ENCODE data around the gene LRIG2. TPM values are rescaled to one million over a fixed set of nuclear protein-coding genes. Genes with fewer than 3 reads are reported as not detected.

The LRIG2 gene
- total RNA-seq, 1 experiment from 2014 or later, result 13.5 TPM

DNA sequence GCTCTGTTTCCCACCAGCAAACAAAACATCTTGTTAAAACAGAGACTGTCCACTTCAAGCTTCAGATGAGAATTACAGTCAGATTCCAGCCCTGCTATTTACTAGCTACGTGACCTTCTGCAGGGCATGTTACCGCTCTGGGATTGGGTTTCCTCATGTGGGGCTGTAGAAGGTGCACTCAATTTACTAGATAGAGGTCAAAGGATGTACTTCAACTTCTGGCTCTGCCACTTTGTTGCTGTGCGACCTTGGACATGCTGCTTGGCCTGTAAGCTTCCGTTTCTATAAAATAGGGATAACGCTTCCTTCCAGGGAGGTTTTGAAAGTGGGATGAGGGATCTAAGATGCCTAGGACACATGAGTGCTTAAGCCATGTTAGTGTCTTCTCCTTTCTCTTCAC lies 46.0 kb upstream of the LRIG2 start:
- RAD21 ChIA-PET (ENCODE audit: low non-redundant PET in 1 of 2, low total read pairs in 2 of 2, uncharacterized antibody in 2 of 2, unreplicated experiment in 2 of 2), result no interaction called here
- CTCF ChIA-PET, result interaction anchor here (1.3 to 1.4 kb wide), 2 partner anchors 15 to 223 kb away, joined by 3 to 4 read pairs; no protein-coding TSS in a partner anchor
- no peak overlapping the region for H3K9ac ChIP-seq (ENCODE audit: low read length)
- H3K27ac ChIP-seq (ENCODE audit: low read depth, low read length), result no peak overlapping the region
- no peaks in the 10 kb centered on the region for H3K36me3 ChIP-seq (ENCODE audit: control insufficient read depth in 1 of 2, insufficient read depth in 2 of 2, low read length in 2 of 2)
- no peak overlapping the region for H2AFZ ChIP-seq (ENCODE audit: low read depth, low read length, poor library complexity, severe bottlenecking)
- DNase-seq (ENCODE audit: low read depth, low spot score) (no peak), ATAC-seq (no peak)
- intact Hi-C loops (cut with micrococcal nuclease), result no loop called here
- no peak overlapping the region for H3K4me3 ChIP-seq (replicated peaks in 1 of 2; ENCODE audit: low read depth in 1 of 2, low read length in 2 of 2)
- no peak overlapping the region for H3K4me2 ChIP-seq (ENCODE audit: low read length)
- H3K27me3 ChIP-seq (ENCODE audit: insufficient read depth, low read length), result no peaks in the 10 kb centered on the region
- no peaks in the 10 kb centered on the region for H3K9me3 ChIP-seq (ENCODE audit: control insufficient read depth in 1 of 2, insufficient read depth in 1 of 2, low read depth in 1 of 2, low read length in 2 of 2)
- TF ChIP-seq, protein P1, sequence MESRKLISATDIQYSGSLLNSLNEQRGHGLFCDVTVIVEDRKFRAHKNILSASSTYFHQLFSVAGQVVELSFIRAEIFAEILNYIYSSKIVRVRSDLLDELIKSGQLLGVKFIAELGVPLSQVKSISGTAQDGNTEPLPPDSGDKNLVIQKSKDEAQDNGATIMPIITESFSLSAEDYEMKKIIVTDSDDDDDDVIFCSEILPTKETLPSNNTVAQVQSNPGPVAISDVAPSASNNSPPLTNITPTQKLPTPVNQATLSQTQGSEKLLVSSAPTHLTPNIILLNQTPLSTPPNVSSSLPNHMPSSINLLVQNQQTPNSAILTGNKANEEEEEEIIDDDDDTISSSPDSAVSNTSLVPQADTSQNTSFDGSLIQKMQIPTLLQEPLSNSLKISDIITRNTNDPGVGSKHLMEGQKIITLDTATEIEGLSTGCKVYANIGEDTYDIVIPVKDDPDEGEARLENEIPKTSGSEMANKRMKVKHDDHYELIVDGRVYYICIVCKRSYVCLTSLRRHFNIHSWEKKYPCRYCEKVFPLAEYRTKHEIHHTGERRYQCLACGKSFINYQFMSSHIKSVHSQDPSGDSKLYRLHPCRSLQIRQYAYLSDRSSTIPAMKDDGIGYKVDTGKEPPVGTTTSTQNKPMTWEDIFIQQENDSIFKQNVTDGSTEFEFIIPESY (IDR thresholded peaks at IDR 0.05; ENCODE audit: extremely low read depth, insufficient replicate concordance, low read length), result no peak
- no peak for TF ChIP-seq POLR2A (IDR thresholded peaks at IDR 0.05; ENCODE audit: borderline replicate concordance, extremely low read depth, insufficient read depth, insufficient read length)
- no peak for TF ChIP-seq ZFX (IDR thresholded peaks at IDR 0.05)
- POLR2A ChIA-PET, result no interaction called here
- no peaks in the 10 kb centered on the region for H3K79me2 ChIP-seq (ENCODE audit: insufficient read depth, low read length)
- no peaks in the 10 kb centered on the region for H3K9me2 ChIP-seq (ENCODE audit: insufficient read depth)
- H4K20me1 ChIP-seq (ENCODE audit: insufficient read depth), result no peaks in the 10 kb centered on the region
- no TSS peak for BruUV-seq (replicated peaks)
- H3K4me1 ChIP-seq (ENCODE audit: control insufficient read depth in 1 of 2, insufficient read depth in 2 of 2, low read length in 2 of 2), result no peaks in the 10 kb centered on the region

GRCh38 chr1:113027449-113027848 lies 45.5 kb upstream of the LRIG2 start:
- intact Hi-C loops (cut with micrococcal nuclease), result no loop called here
- DNase-seq (ENCODE audit: low read depth, low spot score), result no peak
- H3K4me1 ChIP-seq (ENCODE audit: control insufficient read depth in 1 of 2, insufficient read depth in 2 of 2, low read length in 2 of 2), result no peaks in the 10 kb centered on the region
- no peaks in the 10 kb centered on the region for H3K79me2 ChIP-seq (ENCODE audit: insufficient read depth, low read length)
- H3K9ac ChIP-seq (ENCODE audit: low read length), result no peak overlapping the region
- H2AFZ ChIP-seq (ENCODE audit: low read depth, low read length, poor library complexity, severe bottlenecking), result no peak overlapping the region
- CTCF ChIA-PET, result interaction anchor here (1.3 to 1.4 kb wide), 2 partner anchors 15 to 223 kb away, joined by 3 to 4 read pairs; no protein-coding TSS in a partner anchor
- RAD21 ChIA-PET (ENCODE audit: low non-redundant PET in 1 of 2, low total read pairs in 2 of 2, uncharacterized antibody in 2 of 2, unreplicated experiment in 2 of 2), result no interaction called here
- H3K4me3 ChIP-seq (replicated peaks in 1 of 2; ENCODE audit: low read depth in 1 of 2, low read length in 2 of 2), result no peak overlapping the region
- no peak overlapping the region for H3K4me2 ChIP-seq (ENCODE audit: low read length)
- no peaks in the 10 kb centered on the region for H4K20me1 ChIP-seq (ENCODE audit: insufficient read depth)
- no peaks in the 10 kb centered on the region for H3K9me3 ChIP-seq (ENCODE audit: control insufficient read depth in 1 of 2, insufficient read depth in 1 of 2, low read depth in 1 of 2, low read length in 2 of 2)
- BruUV-seq (replicated peaks), result no TSS peak
- POLR2A ChIA-PET, result no interaction called here
- no peaks in the 10 kb centered on the region for H3K9me2 ChIP-seq (ENCODE audit: insufficient read depth)
- H3K27me3 ChIP-seq (ENCODE audit: insufficient read depth, low read length), result no peaks in the 10 kb centered on the region
- ATAC-seq, result no peak
- H3K27ac ChIP-seq (ENCODE audit: low read depth, low read length), result no peak overlapping the region
- H3K36me3 ChIP-seq (ENCODE audit: control insufficient read depth in 1 of 2, insufficient read depth in 2 of 2, low read length in 2 of 2), result no peaks in the 10 kb centered on the region
- TF ChIP-seq EZH2phosphoT487 (IDR thresholded peaks at IDR 0.05; ENCODE audit: borderline replicate concordance) (no peak), POLR2A (IDR thresholded peaks at IDR 0.05; ENCODE audit: borderline replicate concordance, extremely low read depth, insufficient read depth, insufficient read length) (no peak), SP1 (IDR thresholded peaks at IDR 0.05; ENCODE audit: low read depth) (no peak), SRF (IDR thresholded peaks at IDR 0.05; ENCODE audit: low read depth) (no peak), SIN3A (IDR thresholded peaks at IDR 0.05; ENCODE audit: low read depth) (no peak), EZH2 (IDR thresholded peaks at IDR 0.05) (no peak), EGR1 (IDR thresholded peaks at IDR 0.05; ENCODE audit: low read depth) (no peak), ZFX (IDR thresholded peaks at IDR 0.05) (no peak), ELF1 (IDR thresholded peaks at IDR 0.05; ENCODE audit: borderline replicate concordance, low read depth) (no peak), REST (IDR thresholded peaks at IDR 0.05; ENCODE audit: low read depth) (no peak), YY1 (IDR thresholded peaks at IDR 0.05; ENCODE audit: extremely low read depth, insufficient replicate concordance, low read depth, low read length) (no peak), POLR2AphosphoS5 (IDR thresholded peaks at IDR 0.05; ENCODE audit: low read depth, low read length) (no peak)
- TF ChIP-seq, protein P1 (IDR thresholded peaks at IDR 0.05; ENCODE audit: extremely low read depth, insufficient replicate concordance, low read length), result no peak
